Smooth muscle cell (in vitro differentiated cells): ENCODE results near the gene CCDC102A. TPM values are rescaled to one million over a fixed set of nuclear protein-coding genes. Genes with fewer than 3 reads are reported as not detected.

Source experiments
- DNase-seq: peaks from one replicate; lab custom pipeline; 2025; ENCODE audit not compliant: unreplicated experiment; lab: John Stamatoyannopoulos, UW
- H2AFZ ChIP-seq: fragments of 200-600 bp; sonication (generic); 2 replicates; pipeline ENCODE4 v1.6.0; 2016; ENCODE audit warnings: antibody characterized with exemption, low read depth, mild to moderate bottlenecking
- H3F3A ChIP-seq: fragments of 200-600 bp; sonication (generic); 2 replicates; pipeline ENCODE4 v1.6.0; 2017; ENCODE audit warnings: antibody characterized with exemption, low read depth
- H3K27ac ChIP-seq: fragments of 200-600 bp; sonication (generic); 2 replicates; pipeline ENCODE4 v1.5.1; 2016; ENCODE audit warnings: low read depth, mild to moderate bottlenecking
- H3K27me3 ChIP-seq: fragments of 200-600 bp; sonication (generic); 2 replicates; pipeline ENCODE4 v1.6.1; 2016; ENCODE audit warnings: low read depth, mild to moderate bottlenecking
- H3K36me3 ChIP-seq: fragments of 200-600 bp; sonication (generic); 2 replicates; pipeline ENCODE4 v1.5.1; 2016; ENCODE audit warnings: low read depth
- H3K4me1 ChIP-seq: fragments of 200-600 bp; sonication (generic); 2 replicates; pipeline ENCODE4 v1.5.1; 2016; ENCODE audit warnings: low read depth
- H3K4me2 ChIP-seq: fragments of 200-600 bp; sonication (generic); 2 replicates; pipeline ENCODE4 v1.6.0; 2016; ENCODE audit warnings: mild to moderate bottlenecking
- H3K4me3 ChIP-seq: fragments of 200-600 bp; sonication (generic); 2 replicates; pipeline ENCODE4 v1.5.1; 2016; ENCODE audit warnings: mild to moderate bottlenecking
- H3K79me2 ChIP-seq: fragments of 200-600 bp; sonication (generic); 2 replicates; pipeline ENCODE4 v1.6.0; 2016; ENCODE audit warnings: low read depth, mild to moderate bottlenecking
- H3K9ac ChIP-seq: fragments of 200-600 bp; sonication (generic); 2 replicates; pipeline ENCODE4 v1.6.0; 2016; ENCODE audit warnings: low read depth
- H3K9me3 ChIP-seq: fragments of 200-600 bp; sonication (generic); replicated peaks from 2 replicates; pipeline ENCODE4 v1.5.1; 2016; ENCODE audit warnings: low read depth
- H4K20me1 ChIP-seq: fragments of 200-600 bp; sonication (generic); 2 replicates; pipeline ENCODE4 v1.6.0; 2016; ENCODE audit warnings: low read depth
- WGBS: methylation state at CpG from one replicate; pipeline ENCODE4 v1.1.7; 2016; ENCODE audit warnings: low lambda C conversion rate; 5-methylcytosine and 5-hydroxymethylcytosine counted together
- polyA plus RNA-seq: library from polyadenylated mRNA; unstranded; fragments of >200 nt; fragmentation: Nextera tagmentation; extraction: Ambion mirVana; gene quantifications from 2 replicates; pipeline ENCODE4 v1.2.1, GENCODE V29; 2016
- total RNA-seq: library from RNA; depleted of rRNA; stranded (reverse); fragments of >200 nt; gene quantifications from 2 replicates; pipeline ENCODE4 v1.2.3, GENCODE V29; 2014
- TF ChIP-seq, protein P1 (sequence below): fragments of 200-600 bp; sonication (generic); IDR thresholded peaks from 2 replicates; pipeline ENCODE4 v1.5.1; 2017; ENCODE audit warnings: borderline replicate concordance, mild to moderate bottlenecking, antibody characterized with exemption; ENCODE audit not compliant: insufficient read depth, poor library complexity, severe bottlenecking

Gene CCDC102A
- total and polyA plus RNA-seq, 2 experiments from 2014 or later, result 10.8 to 25.3 TPM

DNA sequence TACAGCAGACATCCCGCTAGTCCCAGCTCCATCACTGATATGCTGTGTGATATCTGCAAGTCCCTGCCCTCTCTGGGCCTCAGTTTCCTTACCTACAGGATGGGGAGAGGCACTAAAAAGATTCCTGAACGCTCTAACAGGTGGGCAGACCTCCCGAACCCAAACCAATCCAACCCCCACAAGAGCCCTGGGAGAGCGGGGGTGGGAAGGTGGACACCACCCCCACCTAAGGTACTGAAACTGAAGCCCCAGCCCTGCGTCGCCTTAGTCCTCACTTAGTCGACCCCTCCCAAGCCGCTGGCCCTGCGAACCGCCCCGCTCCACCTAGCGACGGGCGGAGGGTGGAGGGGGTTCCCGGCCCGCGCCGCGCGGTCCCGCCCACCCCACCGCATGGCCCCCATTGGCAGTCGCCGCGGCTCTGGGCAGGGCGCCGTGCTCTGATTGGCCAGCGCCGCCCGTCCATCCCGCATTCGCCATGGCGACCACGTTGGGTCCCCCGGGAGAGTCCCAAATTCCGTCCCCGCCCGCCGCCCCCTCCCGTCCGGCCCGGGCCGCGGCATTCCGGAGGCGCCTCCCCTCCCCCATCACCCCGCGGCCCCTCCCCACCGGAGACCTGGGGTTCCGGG is 578 bp downstream of the CCDC102A start:
- peak overlapping the region; percentile 98 for H3K4me3 ChIP-seq
- 4% methylated on average over 16 of the region's 50 CpGs for WGBS
- H3K4me1 ChIP-seq, result peaks cover 21% of the 10 kb centered on the region
- DNase-seq, result peak; percentile 83
- H3K9me3 ChIP-seq, result no peaks in the 10 kb centered on the region
- H3K79me2 ChIP-seq, result peaks cover 24% of the 10 kb centered on the region
- H4K20me1 ChIP-seq, result peaks cover 13% of the 10 kb centered on the region
- H3K9ac ChIP-seq, result peak overlapping the region; percentile 96
- peak overlapping the region; percentile 83 for H3K27ac ChIP-seq
- no peaks in the 10 kb centered on the region for H3F3A ChIP-seq
- H3K4me2 ChIP-seq, result peak overlapping the region; percentile 97
- peak overlapping the region; percentile 98 for H2AFZ ChIP-seq
- H3K36me3 ChIP-seq, result no peaks in the 10 kb centered on the region
- no peaks in the 10 kb centered on the region for H3K27me3 ChIP-seq
- TF ChIP-seq, protein P1, sequence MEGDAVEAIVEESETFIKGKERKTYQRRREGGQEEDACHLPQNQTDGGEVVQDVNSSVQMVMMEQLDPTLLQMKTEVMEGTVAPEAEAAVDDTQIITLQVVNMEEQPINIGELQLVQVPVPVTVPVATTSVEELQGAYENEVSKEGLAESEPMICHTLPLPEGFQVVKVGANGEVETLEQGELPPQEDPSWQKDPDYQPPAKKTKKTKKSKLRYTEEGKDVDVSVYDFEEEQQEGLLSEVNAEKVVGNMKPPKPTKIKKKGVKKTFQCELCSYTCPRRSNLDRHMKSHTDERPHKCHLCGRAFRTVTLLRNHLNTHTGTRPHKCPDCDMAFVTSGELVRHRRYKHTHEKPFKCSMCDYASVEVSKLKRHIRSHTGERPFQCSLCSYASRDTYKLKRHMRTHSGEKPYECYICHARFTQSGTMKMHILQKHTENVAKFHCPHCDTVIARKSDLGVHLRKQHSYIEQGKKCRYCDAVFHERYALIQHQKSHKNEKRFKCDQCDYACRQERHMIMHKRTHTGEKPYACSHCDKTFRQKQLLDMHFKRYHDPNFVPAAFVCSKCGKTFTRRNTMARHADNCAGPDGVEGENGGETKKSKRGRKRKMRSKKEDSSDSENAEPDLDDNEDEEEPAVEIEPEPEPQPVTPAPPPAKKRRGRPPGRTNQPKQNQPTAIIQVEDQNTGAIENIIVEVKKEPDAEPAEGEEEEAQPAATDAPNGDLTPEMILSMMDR, result peak; percentile 14

DNA sequence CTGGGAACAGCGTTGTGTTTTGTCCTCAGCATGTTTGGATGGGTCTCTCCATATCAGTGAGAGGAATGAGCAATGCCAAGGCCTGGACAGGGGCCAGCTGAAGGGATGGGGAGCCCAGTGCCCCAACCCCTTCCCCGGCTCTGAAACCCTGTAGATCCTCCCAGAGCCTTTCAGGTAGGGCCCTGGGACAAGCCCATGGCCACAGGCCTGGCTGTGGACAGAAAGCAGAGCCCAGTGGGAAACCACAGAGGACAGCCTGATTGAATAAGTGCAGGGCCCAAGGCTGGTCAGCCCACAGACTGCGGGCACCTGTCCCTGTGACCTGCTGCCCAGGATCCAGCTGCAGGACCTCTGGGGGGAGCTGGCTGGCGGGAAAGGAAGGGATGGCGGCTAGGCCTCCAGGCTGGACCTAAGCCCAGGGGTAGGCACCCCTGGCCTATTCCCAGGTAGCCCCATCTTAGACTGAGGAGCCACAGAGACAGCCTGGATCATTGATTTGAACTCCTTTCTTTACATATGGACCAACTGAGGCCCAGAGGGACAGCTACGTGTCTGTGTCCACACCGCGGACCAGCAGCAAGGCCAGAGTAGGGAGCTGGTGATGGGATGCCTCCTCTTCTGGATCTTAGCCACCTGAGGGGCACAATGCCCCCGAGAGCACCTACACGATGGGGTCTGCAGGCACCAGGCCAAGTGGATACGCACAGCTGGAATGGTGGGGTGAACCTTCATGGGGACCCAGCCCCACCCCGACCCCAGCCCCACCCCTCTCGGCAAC is 1.3 kb downstream of the CCDC102A start:
- H3K27ac ChIP-seq, result no peak overlapping the region

DNA sequence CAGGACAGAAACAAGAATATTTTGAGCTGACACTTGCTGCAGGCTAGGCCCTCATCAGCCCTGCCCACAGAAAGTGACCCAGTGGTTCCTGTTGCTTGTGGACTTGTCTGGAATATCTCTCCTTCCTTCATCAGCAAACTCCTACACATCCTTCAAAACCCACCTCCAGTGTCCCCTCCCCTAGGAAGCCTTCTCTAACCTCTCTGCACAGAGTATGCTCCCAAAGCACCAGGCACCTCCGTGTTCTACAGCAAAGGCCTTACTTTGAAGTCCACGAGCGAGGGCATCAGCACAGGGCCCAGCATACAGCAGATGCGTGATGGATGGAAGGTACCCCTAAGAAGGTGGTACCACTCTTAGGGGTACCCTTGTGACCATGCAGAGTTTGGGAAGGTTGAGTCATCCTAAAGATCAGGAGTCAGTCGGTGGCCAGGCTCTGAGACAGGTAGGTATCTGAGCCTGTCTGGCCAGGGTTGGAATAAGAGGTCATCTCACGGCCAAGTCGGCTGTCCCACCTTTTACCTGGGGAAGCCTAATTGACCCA is 2.0 kb downstream of the CCDC102A start:
- H3K27ac ChIP-seq, result no peak overlapping the region
- H3F3A ChIP-seq, result no peaks in the 10 kb centered on the region
- H3K79me2 ChIP-seq, result peaks cover 24% of the 10 kb centered on the region
- no peak overlapping the region for H3K4me2 ChIP-seq
- H3K4me3 ChIP-seq, result no peak overlapping the region
- DNase-seq, result no peak
- H4K20me1 ChIP-seq, result peaks cover 27% of the 10 kb centered on the region
- H3K36me3 ChIP-seq, result no peaks in the 10 kb centered on the region
- TF ChIP-seq, protein P1, result no peak
- 93% methylated on average over 7 of the region's 7 CpGs for WGBS
- H3K4me1 ChIP-seq, result peaks cover 28% of the 10 kb centered on the region
- no peak overlapping the region for H2AFZ ChIP-seq
- peaks cover under 1% of the 10 kb centered on the region for H3K27me3 ChIP-seq
- no peak overlapping the region for H3K9ac ChIP-seq
- H3K9me3 ChIP-seq, result no peaks in the 10 kb centered on the region

More for the DNA sequence above, 1.3 kb downstream of the CCDC102A start:
- Histone ChIP-seq H3K4me1 (peaks cover 25% of the 10 kb centered on the region), H3K9me3 (no peaks in the 10 kb centered on the region), H3K9ac (peak overlapping the region; percentile 96), H2AFZ (no peak overlapping the region), H3K4me2 (peak overlapping the region; percentile 97), H3K4me3 (peak overlapping the region; percentile 98), H3K36me3 (no peaks in the 10 kb centered on the region), H4K20me1 (peaks cover 21% of the 10 kb centered on the region), H3K79me2 (peaks cover 24% of the 10 kb centered on the region), H3F3A (no peaks in the 10 kb centered on the region), H3K27me3 (no peaks in the 10 kb centered on the region)
- TF ChIP-seq, protein P1, result no peak
- DNase-seq, result no peak
- WGBS, result 85% methylated on average over 13 of the region's 13 CpGs
